GM13976 (cell line): ENCODE results near the gene CBLC.

Source experiments
- DNase-seq: peaks from one replicate; pipeline ENCODE4 v3.0.0; 2012; ENCODE audit warnings: low spot score
- in situ Hi-C: fragments of 300-500 bp; cut with MboI; formaldehyde crosslinking; loops from one replicate; pipeline ENCODE4 v1.12.0; 2022; ENCODE audit warnings: low sequenced_read_pairs, mixed read lengths, inconsistent platforms; ENCODE audit not compliant: unreplicated experiment
- TF ChIP-seq, protein P1 (sequence below): IDR thresholded peaks from 2 replicates; pipeline ENCODE4 v1.5.1; 2012; ENCODE audit warnings: borderline replicate concordance, mild to moderate bottlenecking; ENCODE audit not compliant: insufficient read depth; ENCODE audit errors: extremely low read depth, missing control alignments, control extremely low read depth

CBLC gene

DNA sequence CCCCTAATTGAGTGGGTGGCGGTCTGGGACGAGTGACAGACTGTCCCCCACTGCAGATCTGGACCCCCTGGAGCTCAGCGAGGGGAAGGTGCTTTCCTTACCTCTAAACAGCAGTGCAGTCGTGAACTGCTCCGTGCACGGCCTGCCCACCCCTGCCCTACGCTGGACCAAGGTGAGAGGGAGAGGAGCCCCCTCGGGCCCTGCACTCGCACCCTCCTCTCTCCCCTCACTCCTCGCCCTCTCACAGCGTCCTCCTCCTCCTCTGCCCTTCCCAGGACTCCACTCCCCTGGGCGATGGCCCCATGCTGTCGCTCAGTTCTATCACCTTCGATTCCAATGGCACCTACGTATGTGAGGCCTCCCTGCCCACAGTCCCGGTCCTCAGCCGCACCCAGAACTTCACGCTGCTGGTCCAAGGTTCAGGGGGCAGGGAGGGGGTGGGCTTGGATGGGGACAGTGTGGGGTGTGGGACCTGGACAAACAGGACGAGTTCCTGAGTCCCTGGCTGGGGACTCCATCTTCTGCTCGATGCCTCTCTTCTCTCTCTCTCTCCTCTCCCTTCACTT is 40.9 kb downstream of the CBLC start:
- in situ Hi-C loops = no loop called here
- TF ChIP-seq, protein P1, sequence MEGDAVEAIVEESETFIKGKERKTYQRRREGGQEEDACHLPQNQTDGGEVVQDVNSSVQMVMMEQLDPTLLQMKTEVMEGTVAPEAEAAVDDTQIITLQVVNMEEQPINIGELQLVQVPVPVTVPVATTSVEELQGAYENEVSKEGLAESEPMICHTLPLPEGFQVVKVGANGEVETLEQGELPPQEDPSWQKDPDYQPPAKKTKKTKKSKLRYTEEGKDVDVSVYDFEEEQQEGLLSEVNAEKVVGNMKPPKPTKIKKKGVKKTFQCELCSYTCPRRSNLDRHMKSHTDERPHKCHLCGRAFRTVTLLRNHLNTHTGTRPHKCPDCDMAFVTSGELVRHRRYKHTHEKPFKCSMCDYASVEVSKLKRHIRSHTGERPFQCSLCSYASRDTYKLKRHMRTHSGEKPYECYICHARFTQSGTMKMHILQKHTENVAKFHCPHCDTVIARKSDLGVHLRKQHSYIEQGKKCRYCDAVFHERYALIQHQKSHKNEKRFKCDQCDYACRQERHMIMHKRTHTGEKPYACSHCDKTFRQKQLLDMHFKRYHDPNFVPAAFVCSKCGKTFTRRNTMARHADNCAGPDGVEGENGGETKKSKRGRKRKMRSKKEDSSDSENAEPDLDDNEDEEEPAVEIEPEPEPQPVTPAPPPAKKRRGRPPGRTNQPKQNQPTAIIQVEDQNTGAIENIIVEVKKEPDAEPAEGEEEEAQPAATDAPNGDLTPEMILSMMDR = no peak
- DNase-seq = no peak

DNA sequence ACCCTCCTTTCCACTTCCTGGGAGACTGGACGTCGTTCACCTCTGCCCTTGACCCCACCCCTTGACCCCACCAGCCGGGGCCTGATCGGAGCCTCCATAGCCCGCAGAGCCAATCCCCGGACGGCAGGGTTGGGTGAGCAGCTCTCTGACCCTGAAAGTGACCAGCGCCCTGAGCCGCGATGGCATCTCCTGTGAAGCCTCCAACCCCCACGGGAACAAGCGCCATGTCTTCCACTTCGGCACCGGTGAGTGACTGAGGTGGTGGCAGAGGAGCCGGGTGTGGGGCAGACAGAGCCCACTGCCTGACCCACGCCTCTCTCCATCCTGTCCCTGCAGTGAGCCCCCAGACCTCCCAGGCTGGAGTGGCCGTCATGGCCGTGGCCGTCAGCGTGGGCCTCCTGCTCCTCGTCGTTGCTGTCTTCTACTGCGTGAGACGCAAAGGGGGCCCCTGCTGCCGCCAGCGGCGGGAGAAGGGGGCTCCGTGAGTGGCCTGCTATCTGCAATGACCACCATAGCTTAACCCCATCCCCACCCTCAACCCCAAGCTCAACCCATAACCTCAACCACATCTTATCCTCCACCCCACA is 41.6 kb downstream of the CBLC start:
- DNase-seq = no peak
- in situ Hi-C loops = no loop called here
- TF ChIP-seq, protein P1 = no peak

DNA sequence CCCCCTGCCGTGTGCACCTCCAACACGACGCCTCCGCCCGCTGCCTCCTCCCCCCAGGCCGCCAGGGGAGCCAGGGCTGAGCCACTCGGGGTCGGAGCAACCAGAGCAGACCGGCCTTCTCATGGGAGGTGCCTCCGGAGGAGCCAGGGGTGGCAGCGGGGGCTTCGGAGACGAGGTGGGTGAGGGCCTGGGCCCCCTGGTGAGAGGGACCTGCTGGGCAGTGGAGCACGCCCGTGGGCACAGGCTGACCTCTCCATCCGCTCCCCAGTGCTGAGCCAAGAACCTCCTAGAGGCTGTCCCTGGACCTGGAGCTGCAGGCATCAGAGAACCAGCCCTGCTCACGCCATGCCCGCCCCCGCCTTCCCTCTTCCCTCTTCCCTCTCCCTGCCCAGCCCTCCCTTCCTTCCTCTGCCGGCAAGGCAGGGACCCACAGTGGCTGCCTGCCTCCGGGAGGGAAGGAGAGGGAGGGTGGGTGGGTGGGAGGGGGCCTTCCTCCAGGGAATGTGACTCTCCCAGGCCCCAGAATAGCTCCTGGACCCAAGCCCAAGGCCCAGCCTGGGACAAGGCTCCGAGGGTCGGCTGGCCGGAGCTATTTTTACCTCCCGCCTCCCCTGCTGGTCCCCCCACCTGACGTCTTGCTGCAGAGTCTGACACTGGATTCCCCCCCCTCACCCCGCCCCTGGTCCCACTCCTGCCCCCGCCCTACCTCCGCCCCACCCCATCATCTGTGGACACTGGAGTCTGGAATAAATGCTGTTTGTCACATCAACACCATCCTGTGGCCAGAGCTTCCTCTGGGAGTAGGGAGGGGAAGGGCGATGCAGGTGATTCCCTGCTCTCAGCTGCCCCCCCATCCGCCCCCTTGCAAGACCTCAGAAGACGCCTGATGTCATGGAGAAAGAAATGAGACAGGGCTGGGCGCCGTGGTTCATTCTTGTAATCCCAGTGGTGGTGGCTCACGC is 43.2 kb downstream of the CBLC start:
- in situ Hi-C loops = no loop called here
- no peak for DNase-seq
- TF ChIP-seq, protein P1 = no peak

DNA sequence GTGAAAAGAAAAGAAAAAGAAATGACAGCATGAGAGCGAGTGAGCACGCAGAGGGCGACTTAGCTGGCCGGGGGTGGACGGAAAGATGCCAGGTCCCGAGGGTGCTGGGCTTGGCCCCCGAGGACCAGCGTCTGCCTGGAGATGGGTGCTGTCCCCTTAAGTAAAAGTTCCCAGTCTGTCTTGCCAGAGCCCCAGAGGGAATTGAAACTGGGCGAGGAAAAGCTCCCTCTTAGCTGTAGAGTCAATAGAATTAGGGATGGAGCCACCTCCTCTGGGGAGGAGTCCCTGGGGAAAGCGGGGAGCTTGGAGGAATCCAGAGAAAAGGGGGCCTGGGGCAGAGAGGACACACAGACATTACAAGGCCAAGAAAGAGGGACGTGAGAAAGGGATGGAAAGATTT is 44.5 kb downstream of the CBLC start:
- in situ Hi-C loops = no loop called here
- no peak for DNase-seq
- TF ChIP-seq, protein P1 = no peak

DNA sequence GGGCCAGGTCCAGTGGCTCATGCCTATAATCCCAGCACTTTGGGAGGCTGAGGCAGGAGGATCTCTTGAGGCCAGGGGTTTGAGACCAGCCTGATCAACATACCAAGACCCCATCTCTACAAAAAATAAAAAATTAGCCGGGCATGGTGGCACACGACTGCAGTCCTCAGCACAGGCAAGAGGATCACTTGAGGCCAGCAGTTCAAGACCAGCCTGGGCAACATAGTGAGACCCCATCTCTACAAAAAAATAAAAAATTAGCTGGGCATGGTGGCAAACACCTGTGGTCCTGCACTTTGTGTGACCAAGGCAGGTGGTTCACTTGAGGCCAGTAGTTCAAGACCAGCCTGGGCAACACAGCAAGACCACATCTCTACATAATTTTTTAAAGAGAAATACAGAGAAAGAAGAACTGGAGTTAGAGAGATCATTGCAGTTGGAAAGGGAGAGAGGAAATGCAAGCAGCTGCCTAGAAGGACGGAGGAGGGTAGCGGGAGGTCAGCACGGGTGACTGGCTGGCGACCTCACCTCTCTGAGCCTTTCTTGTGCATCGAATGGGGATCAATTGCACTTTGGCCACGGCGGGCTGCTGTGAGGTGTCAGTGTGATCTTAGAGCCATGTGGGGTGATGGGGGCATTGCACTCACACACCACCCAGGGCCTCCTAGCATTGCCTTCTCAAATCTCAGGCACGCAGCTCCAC is 45.1 kb downstream of the CBLC start:
- TF ChIP-seq, protein P1 = no peak
- in situ Hi-C loops = no loop called here
- no peak for DNase-seq

DNA sequence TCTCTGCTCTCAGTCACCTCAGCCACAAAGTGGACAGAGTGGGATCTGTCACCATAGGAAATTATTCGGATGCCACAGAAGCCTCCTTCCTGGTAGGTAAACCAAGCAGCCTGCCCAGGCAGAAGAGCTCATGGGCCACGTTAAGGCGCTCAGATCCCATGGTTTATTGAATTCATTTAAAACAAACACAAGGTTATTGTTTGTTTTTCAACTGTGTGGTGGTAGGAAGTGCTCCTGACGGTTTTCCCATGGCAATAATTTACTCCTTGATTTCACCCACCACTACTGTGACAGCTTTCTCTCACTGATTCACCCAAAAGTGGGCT is 45.6 kb downstream of the CBLC start:
- no peak for DNase-seq
- in situ Hi-C loops = no loop called here
- TF ChIP-seq, protein P1 = no peak
